ENCODE data around the gene PSEN2.

DNA sequence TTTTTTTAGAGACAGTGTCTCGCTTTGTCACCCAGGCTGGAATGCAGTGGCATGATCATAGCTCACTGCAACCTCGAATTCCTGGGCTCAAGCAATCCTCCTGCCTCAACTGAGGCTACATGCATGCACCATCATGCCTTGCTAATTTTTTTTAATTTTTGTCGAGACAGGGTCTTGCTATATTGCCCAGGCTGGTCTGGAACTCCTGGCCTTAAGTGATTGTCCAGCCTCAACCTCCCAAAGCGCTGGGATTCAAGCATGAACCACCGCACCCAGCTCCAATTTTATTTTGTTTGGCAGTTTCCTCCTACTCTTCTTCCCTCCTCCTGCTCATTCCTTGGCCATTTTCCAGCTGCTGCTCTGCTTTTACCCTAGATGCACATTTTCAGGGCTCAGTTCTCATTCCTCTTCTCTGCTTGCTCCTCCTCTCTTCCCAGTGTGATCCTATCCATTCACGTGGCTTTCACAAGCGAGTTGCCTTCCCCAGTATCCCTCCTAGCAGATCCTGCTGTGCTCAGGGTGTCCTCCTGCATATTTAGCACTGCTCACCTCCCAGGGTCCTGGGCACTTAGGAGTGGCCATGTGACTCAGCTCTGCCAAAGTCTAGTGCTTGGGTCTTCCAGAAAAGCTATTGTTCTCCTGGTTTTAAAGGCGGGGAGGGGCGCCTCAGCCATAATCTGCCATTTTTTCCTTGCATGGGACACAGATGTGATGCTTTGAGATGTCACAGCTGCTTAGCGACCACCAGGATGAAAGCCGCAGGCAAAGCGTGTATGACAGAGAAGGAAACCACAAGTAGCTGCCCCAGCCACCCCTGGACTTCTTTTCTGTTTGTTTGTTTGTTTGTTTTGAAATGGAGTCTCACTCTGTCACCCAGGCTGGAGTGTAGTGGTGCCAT is 33.7 kb downstream of the PSEN2 start:
- TF ChIP-seq, protein P1, sequence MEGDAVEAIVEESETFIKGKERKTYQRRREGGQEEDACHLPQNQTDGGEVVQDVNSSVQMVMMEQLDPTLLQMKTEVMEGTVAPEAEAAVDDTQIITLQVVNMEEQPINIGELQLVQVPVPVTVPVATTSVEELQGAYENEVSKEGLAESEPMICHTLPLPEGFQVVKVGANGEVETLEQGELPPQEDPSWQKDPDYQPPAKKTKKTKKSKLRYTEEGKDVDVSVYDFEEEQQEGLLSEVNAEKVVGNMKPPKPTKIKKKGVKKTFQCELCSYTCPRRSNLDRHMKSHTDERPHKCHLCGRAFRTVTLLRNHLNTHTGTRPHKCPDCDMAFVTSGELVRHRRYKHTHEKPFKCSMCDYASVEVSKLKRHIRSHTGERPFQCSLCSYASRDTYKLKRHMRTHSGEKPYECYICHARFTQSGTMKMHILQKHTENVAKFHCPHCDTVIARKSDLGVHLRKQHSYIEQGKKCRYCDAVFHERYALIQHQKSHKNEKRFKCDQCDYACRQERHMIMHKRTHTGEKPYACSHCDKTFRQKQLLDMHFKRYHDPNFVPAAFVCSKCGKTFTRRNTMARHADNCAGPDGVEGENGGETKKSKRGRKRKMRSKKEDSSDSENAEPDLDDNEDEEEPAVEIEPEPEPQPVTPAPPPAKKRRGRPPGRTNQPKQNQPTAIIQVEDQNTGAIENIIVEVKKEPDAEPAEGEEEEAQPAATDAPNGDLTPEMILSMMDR (conservative IDR thresholded peaks at IDR 0.05) = no peak
- TF ChIP-seq EZH2 (IDR thresholded peaks at IDR 0.05; ENCODE audit: low read depth) = no peak
